ENCODE measurements around the gene RWDD2A.
"Not testable (repeated sequence)": the region's sequence is repeated elsewhere in the genome, so short reads cannot be mapped to it uniquely, and the experiment has no call there.

RWDD2A gene

DNA sequence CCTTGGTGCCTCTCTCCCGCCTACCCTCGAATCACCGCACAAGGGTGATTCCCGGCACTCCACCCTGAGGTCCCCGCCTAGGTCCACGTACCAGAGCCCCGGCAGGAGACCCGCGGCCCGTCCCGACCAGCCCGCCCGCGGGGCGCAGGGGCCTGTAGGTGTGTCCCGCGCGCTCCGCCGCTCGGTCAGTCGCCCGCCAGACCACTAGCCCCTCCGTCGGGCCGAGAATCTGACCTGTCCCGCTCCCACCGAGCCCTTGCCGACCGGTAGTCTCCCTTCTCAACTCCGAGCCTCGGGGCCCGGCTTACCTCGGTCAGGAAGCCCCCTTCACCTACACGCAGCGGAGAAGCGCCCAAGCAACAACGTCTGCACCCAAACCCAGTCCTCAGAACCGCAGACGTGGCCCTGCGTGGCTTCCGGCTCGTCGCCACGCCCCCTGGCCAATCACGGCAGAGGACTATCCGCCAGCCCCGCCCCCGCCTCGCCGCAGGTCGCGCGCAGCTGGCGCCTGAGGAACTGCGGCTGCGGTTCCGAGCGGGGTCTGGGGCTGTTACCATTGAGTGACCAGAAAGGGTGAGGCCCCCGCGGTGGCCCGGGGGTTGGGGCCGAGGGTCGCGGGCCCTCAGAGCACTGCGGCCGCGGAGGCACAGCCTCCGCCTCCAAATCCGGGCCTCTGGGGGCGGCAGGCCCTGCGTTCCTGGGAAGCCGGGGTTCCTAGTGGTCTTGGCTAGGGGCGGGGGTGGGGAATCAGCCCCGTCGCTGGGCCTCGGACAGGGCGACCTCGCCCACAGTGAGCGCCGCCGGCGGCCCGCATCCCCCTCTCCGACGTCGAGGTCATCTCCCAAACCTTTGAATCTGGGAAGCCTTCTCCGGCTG, at the start of gene RWDD2A, which contains the start of gene PGM3:
RWDD2A (plus strand) TSS at position 487 of the 876 bp plus-strand sequence. CDS start 1,095 bp downstream, outside the sequence.
PGM3 (minus strand) TSS at position 395 of the 876 bp plus-strand sequence. CDS start 2,253 bp downstream, outside the sequence.
- DNase-seq (ENCODE audit: low read depth in 2 of 2), result peak; percentile 82 to 85

DNA sequence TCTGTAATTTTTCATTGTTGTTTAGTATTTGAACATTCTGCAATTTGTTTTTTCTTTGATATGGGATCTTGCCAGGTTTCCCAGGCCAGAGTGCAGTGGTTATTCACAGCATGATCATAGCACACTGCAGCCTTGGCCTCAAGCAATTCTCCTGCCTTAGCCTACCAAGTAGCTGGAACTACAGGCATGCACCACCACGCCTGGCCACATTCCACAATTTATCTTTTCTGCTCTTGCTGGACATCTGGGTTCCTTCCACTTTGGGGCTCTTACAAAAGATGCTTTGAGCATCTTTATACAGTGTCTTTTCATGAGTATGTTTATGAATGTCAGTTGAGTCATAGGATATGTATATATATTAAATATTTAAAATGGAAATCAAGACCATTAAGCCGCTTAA, 42.0 kb upstream of the RWDD2A start:
- DNase-seq (ENCODE audit: low read depth in 2 of 2), result no peak

DNA sequence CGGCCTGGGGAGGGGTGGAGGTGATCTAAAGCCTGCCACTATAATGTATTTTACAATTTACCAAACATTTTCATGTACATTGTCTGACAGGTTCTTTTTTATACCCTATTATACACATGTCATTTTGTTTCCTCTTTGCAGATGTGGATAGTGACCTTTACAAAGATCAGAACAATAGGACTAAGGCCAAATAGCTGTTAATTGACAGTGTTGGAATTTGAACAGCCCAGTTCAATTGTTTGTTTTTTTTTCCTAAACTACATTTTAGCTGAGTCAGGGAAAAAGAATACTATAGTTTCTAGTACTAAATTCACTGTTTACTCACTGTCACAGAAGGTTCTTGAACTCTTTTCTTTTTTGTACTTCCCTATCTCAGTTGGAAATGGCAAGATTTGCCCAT, 40.2 kb upstream of the RWDD2A start:
- no peak for DNase-seq (ENCODE audit: low read depth in 2 of 2)

DNA sequence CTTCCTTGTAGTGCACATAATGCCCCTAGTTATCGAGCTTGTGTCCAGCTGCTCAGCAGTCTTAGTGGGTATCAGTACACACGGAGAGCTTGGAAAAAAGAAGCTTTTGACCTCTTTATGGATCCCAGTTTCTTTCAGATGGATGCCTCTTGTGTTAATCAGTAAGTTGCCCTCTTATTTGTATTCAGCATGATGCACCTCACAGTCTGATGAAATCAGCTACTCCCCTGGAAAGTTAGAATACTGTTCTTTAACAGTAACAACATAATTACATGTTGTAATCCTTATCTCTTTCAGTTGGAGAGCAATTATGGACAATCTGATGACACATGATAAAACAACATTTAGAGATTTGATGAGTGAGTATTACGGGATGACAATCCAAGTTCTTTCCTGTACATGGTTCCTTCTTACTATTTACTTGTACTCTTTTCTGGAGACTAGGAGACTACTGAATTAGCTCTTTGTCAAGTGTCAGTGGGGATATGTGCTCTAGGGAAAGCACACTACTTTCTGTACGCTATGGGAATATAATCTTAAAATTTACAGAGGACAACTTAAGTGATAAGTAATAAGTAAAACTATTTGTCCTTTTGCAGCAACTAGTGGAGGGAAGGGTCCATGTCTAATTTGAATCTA, 39.2 kb upstream of the RWDD2A start:
- DNase-seq (ENCODE audit: low read depth in 2 of 2), result no peak

DNA sequence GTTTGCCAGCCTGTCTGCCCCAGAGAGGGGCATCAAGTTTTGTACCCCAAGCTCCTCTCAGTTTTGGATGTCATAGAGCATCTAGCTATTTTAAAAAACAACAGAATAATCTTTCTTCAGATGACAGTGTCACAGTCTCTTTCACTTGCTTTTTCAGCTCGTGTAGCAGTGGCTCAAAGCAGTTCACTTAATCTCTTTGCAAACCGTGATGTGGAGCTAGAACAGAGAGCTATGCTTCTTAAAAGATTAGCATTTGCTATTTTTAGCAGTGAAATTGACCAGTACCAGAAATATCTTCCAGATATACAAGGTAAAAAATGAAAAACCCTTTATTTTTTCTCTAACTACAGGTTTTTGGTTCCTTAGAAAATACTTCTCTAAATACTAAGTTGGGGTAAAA, 37.4 kb upstream of the RWDD2A start:
- no peak for DNase-seq (ENCODE audit: low read depth in 2 of 2)

DNA sequence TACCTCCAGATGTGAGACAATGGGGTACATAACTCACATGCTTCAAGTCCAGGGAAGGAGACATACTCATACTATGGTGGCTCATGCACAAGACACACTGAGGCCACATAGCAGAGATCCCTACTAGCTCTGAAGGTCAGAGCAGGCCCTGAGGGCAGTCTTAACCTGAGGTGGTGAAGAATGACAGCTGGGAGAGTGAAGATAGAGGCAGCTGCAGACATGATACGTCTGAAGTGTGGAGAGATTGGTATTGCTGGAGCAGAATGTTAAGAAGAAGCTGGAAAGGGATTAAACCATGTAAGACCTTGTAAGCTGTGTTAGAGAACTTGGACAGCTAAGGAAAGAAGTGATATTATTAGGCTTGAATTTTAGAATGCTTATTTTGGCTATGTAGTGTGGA, 33.0 kb upstream of the RWDD2A start:
- no peak for DNase-seq (ENCODE audit: low read depth in 2 of 2)

DNA sequence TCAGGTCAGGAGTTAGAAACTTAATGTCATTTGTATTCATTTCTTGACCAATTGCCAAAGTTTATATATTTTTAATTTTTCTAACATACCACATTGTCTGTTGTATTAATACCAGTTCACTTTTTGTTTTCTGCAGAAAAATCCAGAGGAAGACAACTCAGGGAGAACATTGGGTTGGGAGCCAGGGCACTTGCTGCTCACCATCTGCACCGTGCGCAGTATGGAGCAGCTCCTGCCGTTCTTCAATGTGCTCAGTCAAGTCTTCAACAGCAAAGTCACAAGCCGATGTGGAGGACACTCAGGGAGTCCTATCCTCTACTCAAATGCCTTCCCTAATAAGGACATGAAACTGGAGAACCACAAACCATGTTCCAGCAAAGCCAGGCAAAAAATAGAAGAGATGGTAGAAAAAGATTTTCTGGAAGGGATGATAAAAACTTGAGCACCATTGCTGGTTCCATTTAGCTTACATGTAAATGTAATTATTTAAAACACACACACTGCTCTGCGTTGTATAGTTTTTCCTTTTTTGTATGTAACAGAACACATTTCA, 25.4 kb upstream of the RWDD2A start:
- no peak for DNase-seq (ENCODE audit: low read depth in 2 of 2)

DNA sequence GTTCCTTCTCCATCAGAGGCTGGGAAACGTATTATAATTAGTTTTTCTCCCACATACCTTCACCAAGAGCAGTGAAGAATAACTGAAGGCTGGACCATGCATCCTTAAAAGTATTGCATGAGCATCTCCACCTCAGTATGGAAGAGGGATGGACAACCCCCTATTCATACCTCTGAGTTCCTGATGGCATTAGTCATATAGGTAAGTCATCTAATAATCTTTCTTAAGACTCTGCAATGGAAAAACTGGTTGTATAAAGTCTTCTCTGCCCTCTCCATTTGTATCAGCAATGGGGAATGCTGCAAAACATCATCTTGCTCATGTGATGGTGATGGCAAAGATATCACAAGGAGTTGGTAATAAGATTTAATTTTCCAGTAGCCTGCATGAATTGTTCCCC, 24.6 kb upstream of the RWDD2A start:
- DNase-seq (ENCODE audit: low read depth in 2 of 2), result no peak

DNA sequence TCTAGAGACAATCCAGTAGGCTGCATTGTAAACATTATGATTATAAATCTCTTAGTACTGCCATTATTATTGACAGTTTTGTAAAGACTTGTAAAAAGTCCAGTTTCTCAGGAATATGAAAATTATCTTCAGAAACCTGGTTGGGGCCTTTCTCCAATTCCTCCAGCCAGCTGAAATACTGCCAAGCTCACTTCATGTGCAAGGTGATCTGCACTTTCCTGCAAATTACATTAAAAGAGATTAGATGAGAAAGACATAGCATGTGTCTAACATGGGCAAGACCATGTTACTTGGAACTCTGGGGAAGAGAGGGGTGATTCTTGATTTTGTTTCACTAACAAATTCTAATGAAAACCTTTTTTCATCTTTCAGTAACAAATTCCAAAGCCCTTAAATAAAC, 24.1 kb upstream of the RWDD2A start:
- no peak for DNase-seq (ENCODE audit: low read depth in 2 of 2)

DNA sequence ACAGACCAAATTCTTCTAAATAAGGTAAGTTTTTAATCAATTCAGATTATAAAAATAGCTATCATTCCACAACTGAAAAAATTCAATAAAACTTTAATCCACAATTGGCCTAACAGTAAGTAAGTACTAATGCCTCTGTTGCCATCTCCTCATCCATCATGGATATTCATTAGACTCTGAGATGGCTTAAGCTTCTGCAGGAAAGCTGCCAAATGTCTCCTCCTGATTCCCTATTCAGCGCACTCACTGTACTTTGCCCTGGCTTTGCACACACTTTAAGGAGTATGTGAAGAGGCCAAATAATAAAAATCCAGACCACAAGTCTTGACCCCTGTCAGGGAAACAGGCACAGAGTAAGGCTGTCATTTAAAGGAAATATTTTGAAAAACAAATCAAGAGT, 23.6 kb upstream of the RWDD2A start:
- no peak for DNase-seq (ENCODE audit: low read depth in 2 of 2)

DNA sequence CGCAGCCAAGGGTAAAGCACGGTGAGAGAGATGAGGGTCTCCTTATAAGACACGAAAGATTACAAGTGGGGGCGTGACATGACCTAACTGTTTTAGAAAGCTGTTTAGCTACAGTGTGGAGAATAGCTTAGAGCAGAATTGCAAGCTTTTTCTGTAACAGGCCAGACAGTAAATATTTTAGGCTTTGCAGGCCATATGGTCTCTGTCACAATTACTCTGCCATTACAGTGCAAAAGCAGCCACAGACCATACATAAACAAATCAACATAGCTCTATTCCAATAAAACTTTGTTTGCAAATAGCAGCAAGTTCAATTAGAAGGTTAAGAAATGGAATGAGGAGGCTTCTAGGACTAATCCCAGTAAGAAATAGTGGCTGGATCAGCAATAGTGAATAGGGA, 16.9 kb upstream of the RWDD2A start:
- no peak for DNase-seq (ENCODE audit: low read depth in 2 of 2)

DNA sequence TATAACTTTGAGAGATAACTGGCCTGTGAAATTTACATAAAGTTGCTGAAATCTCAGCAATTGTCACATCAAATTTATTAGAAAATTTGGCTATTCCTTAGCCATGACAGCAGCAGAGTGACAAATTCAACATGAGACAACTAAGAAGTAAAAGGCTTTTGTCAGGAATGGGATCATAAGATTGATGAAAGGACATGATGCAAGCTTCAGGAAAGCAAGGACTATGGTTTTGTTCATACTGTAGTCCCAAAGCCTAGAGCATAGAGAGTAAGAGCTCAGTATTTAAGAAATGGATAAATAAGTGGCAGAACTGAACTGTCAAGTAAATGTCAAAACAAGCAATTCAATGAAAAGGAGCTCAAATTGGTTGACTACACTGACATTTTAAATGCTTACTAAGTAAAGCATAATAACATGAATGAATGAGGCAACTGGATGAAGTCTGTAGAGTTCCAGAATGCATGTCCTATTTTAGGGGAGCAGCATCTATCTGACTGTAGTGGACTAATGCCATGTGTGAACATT, 12.7 kb upstream of the RWDD2A start:
- no peak for DNase-seq (ENCODE audit: low read depth in 2 of 2)

DNA sequence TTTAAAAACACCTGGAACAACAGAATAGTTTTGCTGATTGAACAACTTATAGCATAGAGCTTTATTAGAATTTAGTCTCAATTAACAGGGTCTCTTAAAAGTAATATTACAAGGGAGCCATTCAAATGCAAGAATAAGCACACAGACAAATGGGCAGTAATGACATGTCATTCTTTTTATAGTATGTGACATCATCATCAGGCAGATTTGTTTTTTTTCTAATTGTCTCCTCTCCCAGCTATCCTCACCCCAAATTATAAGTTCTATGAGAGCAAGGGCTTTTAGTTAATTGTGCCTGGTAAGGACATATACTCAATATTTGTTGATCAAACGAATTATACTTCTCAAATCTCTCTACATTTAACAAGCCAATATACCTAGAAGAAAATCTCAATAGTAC, 11.0 kb upstream of the RWDD2A start:
- DNase-seq (ENCODE audit: low read depth in 2 of 2), result no peak

DNA sequence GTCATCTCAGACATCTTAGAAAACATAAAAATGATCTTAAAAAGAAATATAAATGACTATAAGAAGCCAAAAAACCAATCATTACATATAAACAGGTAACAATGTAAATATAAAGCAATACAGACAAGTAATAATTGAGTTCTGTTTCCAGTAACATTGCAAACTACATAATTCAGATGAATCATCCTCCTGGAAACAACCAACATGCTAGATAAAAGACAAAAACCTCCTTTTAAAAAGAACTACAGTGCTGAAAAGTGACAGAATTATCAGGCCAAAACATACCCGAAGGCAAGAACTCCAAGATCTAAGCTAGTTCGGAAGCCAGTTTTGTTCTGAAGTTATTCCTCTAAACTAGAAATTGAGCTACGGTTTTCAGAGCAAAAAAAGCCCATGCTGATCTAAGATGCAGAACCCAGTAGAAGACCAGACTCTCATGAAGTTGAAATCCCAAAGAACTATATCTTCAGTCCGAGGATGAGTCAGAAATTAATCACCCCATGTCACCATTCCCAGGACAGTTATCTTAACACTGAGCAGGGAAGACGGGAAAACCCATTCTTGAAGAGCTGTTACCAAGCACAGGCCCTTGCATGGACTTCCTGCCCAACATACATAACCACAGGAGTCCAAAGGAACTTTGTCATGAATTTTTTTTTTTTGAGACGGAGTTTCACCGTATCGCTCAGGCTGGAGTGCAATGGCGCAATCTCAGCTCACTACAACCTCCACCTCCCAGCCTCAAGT, 9.9 kb upstream of the RWDD2A start:
- no peak for DNase-seq (ENCODE audit: low read depth in 2 of 2)

DNA sequence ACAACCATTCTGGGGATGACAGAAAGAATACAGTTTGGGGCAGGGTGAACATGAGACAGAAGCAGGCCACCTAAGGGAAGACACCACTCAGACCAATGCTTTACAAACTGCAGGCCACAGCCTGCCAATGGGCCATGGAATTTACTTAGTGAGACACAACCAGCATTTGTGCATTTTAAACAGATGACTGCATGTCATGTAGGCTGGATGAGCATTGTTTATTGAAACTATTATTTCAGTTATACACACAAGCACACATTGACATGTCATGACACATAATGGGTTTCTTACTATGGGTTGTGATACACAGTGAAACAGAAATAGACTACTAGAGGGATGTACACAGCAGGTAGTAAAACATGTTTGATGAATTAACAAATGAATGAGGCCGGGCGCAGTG, 8.1 kb upstream of the RWDD2A start:
- no peak for DNase-seq (ENCODE audit: low read depth in 2 of 2)

DNA sequence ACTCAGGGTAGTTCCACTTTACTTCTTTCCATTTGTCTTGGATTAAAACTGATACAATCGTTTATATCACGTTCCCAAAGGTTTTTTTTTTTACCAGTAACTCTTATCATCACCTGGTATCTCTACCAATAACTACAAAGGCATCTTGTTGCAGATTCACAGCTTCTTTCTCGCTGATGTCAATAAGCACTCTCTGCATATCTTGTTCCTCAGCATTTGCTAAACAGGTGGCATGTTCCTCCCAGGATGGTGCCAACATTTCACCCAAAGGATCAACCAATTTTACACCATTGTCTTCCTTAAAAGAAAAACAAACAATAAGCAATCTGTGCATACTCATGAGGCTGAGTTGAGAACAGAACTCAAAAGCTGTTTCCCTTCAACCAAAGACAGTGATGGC, 4.7 kb upstream of the RWDD2A start:
- no peak for DNase-seq (ENCODE audit: low read depth in 2 of 2)

DNA sequence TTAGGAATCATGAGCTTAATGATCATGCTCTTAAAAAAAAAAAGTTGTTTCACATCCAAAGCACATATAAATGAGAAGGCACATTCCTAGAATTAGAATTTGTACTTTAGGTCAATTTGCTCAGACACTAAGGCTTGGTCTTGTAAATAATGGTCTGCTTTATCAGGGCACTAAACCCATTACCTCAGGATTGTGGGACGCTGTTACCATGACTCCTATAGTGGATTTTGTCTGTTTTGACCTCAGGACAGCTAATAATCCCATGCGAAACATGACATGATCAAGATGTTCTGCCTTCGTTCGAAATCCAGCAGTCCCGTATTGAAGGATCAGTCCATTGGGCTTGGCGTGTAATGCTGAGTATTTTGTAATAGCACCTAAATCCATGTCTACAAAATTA, 2.5 kb upstream of the RWDD2A start:
- DNase-seq (ENCODE audit: low read depth in 2 of 2), result no peak

DNA sequence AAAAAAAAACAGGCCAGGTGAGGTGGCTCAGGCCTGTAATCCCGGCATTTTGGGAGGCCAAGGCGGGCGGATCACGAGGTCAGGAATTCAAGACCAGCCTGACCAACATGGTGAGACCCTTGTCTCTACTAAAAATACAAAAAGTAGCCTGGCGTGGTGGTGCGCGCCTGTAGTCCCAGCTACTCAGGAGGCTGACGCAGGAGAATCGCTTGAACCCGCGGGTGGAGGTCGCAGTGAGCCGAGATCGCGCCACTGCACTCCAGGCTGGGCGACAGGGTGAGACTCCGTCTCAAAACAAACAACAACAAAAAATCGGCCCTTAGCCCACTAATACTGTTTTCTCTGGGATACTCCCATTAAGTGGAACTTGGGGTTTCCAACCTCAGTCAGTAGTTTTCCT, 1.2 kb upstream of the RWDD2A start:
- DNase-seq (ENCODE audit: low read depth in 2 of 2), result not testable (repeated sequence)

DNA sequence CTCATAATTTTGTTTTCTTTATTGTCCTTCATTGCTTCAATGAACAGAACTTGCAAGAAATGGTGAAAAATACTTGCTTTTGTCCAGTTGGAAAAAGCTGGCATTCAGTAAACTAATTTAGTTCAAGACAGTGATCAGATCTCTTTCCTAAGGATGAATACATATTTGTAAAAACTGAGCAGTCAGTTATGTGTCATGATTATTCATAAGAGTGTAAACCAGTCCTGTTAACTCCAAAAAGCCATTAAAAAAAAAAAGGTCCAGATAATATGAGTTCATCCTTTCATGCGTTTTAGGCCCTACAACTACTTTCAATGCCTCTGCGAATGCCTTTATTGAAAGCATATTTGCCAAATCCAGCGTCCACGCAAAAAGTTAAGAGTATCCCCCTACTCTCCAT, 701 bp upstream of the RWDD2A start:
- DNase-seq (ENCODE audit: low read depth in 2 of 2), result no peak

DNA sequence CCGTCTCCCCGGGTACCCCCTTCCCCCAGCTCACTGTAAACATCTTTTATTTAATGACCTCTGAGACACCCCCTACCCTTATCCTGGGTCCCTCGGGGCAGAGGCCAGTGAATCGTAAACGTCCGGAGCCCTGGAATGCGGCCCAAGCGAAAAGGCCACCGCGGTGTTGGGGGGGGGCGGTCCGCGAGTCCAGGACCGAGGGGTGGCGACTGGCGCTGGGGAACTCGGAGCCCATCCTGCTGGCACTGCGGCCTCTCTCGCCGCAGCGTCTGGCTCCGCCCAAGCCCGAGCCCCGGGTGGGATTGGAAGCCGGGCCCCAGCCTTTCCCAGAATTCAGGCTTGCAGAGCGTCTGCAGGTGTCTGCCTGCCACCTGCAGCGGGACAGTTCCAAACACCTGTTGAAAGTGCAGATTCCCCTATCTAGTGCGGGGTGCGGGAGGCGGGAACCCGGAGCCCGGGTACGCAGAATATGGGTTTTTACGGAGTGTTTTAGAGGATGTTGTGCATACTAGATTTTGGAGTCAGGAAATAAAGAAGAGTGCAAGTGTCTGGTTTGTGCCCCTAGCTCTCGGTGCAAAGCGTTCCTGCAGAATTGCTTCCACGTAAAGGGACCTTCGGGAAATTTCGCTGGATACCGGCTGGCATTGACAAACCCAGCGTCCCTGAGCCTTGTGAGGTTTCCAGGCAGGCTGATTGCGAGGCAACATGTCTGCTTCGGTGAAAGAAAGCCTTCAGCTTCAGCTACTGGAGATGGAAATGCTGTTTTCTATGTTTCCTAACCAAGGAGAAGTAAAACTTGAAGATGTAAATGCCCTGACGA, 800 bp downstream of the RWDD2A start:
- DNase-seq (ENCODE audit: low read depth in 2 of 2), result peak; percentile 2 to 8
